A549 (cell line): Measurements from ENCODE around the gene LMO2. TPM values are rescaled to one million over a fixed set of nuclear protein-coding genes. Genes with fewer than 3 reads are reported as not detected.
A peak's percentile ranks its signal among the peaks of the same experiment; 100 is the strongest.

Experiments
- ATAC-seq, 2 experiments: fragments of 200-7000 bp in 1 of 2; fragments of >200 bp in 1 of 2; cut with Nextera tagmentation in 1 of 2; cut with Tn5 transposase in 1 of 2; 3 replicates each; pipeline versions ENCODE4 v1.8.0 to v1.9.1; 2018 to 2020; ENCODE audit warnings: mild to moderate bottlenecking in 1 of 2, moderate library complexity in 1 of 2
- CTCF ChIA-PET: fragments of 300-600 bp; sonication (Branson Sonifier 250); formaldehyde crosslinking; extraction: SDS; loops from one replicate; lab custom pipeline; 2021; ENCODE audit warnings: antibody characterized with exemption, inconsistent platforms; lab: Yijun Ruan, JAX
- POLR2A ChIA-PET: fragments of 350-600 bp; formaldehyde crosslinking; extraction: SDS; loops from one replicate; lab custom pipeline; 2021; ENCODE audit warnings: antibody characterized with exemption, inconsistent platforms; lab: Yijun Ruan, JAX
- DNase-seq, 2 experiments: peaks; one replicate each; pipeline versions ENCODE4 v3.0.0 to v3.0.0-alpha.2; 2011 to 2016; ENCODE audit warnings: low read depth in 1 of 2, low spot score in 1 of 2
- FAIRE-seq: peaks from 2 replicates; lab custom pipeline; 2011; peaks lifted over from hg19 to GRCh38; lab: Jason Lieb, UNC
- H3K27ac ChIP-seq, 2 experiments: fragments of >200 bp; sonication (Bioruptor Twin); formaldehyde crosslinking; 3 replicates each; pipeline ENCODE4 v1.5.1; 2016 to 2017
- H3K4me1 ChIP-seq: fragments of >200 bp; sonication (Bioruptor Twin); formaldehyde crosslinking; 3 replicates; pipeline ENCODE4 v1.6.1; 2016
- H3K4me2 ChIP-seq: fragments of >200 bp; sonication (Bioruptor Twin); formaldehyde crosslinking; 3 replicates; pipeline ENCODE4 v1.6.1; 2016
- H3K4me3 ChIP-seq: fragments of >200 bp; sonication (Bioruptor Twin); formaldehyde crosslinking; 3 replicates; pipeline ENCODE4 v1.5.1; 2016
- H3K9me3 ChIP-seq: fragments of >200 bp; sonication (Bioruptor Twin); formaldehyde crosslinking; 3 replicates; pipeline ENCODE4 v1.6.1; 2016
- ATOH8 ChIP-seq: fragments of 250-450 bp; sonication (Bioruptor Pico); IDR thresholded peaks from 2 replicates; pipeline ENCODE4 v1.5.0; 2020; ENCODE audit warnings: low read depth, mild to moderate bottlenecking, moderate library complexity
- CBX8 ChIP-seq: fragments of 200-600 bp; sonication (generic); IDR thresholded peaks from 2 replicates; pipeline ENCODE4 v1.6.1; 2016
- CEBPB ChIP-seq, 2 experiments: fragments of >200 bp in 1 of 2; sonication (Bioruptor Twin) in 1 of 2; formaldehyde crosslinking in 1 of 2; IDR thresholded peaks; 2 replicates each; pipeline ENCODE4 v1.6.1; 2012 to 2016
- CHD4 ChIP-seq: fragments of 200-600 bp; sonication (generic); IDR thresholded peaks from 2 replicates; pipeline ENCODE4 v1.6.1; 2016; ENCODE audit warnings: antibody characterized with exemption, mild to moderate bottlenecking, borderline replicate concordance
- CTCF ChIP-seq: fragments of >200 bp; sonication (Bioruptor Twin); formaldehyde crosslinking; IDR thresholded peaks from 3 replicates; pipeline ENCODE4 v1.5.1; 2016
- E2F6 ChIP-seq: IDR thresholded peaks from 2 replicates; pipeline ENCODE4 v1.6.1; 2012; ENCODE audit warnings: low read depth, borderline replicate concordance
- EHF ChIP-seq: fragments of 250-450 bp; sonication (Bioruptor Pico); IDR thresholded peaks from 2 replicates; pipeline ENCODE4 v1.5.0; 2020; ENCODE audit warnings: mild to moderate bottlenecking
- EHMT2 ChIP-seq: fragments of 200-600 bp; sonication (generic); IDR thresholded peaks from 2 replicates; pipeline ENCODE4 v1.6.1; 2016; ENCODE audit warnings: antibody characterized with exemption, low read depth, mild to moderate bottlenecking, moderate library complexity
- FOSL2 ChIP-seq, 2 experiments: fragments of 450-650 bp in 1 of 2; fragments of >200 bp in 1 of 2; sonication (Bioruptor Twin) in 1 of 2; formaldehyde crosslinking; IDR thresholded peaks; 2 replicates each; pipeline versions ENCODE4 v1.5.0 to v1.6.1; 2016 to 2020; ENCODE audit warnings: mild to moderate bottlenecking in 1 of 2, moderate library complexity in 1 of 2
- FOXS1 ChIP-seq: fragments of 250-450 bp; sonication (Bioruptor Pico); IDR thresholded peaks from 2 replicates; pipeline ENCODE4 v1.5.0; 2020; ENCODE audit warnings: mild to moderate bottlenecking, moderate library complexity
- GATA3 ChIP-seq: IDR thresholded peaks from 2 replicates; pipeline ENCODE4 v1.6.1; 2012; ENCODE audit warnings: borderline replicate concordance
- HDAC2 ChIP-seq: fragments of 200-600 bp; sonication (generic); IDR thresholded peaks from 2 replicates; pipeline ENCODE4 v1.6.1; 2016
- HEYL ChIP-seq: fragments of 250-450 bp; sonication (Bioruptor Pico); IDR thresholded peaks from 2 replicates; pipeline ENCODE4 v1.8.0; 2021; ENCODE audit warnings: mild to moderate bottlenecking, moderate library complexity
- HOXA7 ChIP-seq: fragments of 250-450 bp; sonication (Bioruptor Pico); IDR thresholded peaks from 2 replicates; pipeline ENCODE4 v1.5.0; 2020; ENCODE audit warnings: mild to moderate bottlenecking, moderate library complexity
- JUNB ChIP-seq: fragments of >200 bp; sonication (Bioruptor Twin); formaldehyde crosslinking; IDR thresholded peaks from 2 replicates; pipeline ENCODE4 v1.6.1; 2016
- MYC ChIP-seq: IDR thresholded peaks from 2 replicates; pipeline ENCODE4 v1.6.1; 2012; ENCODE audit warnings: mild to moderate bottlenecking, inconsistent platforms, low read length, improper control_type of control experiment, borderline replicate concordance
- NPAS2 ChIP-seq: fragments of 250-450 bp; sonication (Bioruptor Pico); IDR thresholded peaks from 2 replicates; pipeline ENCODE4 v1.8.0; 2022; ENCODE audit warnings: mild to moderate bottlenecking, moderate library complexity, borderline replicate concordance
- POLR2A ChIP-seq: IDR thresholded peaks from 2 replicates; pipeline ENCODE4 v1.6.1; 2012; ENCODE audit warnings: mild to moderate bottlenecking, low read length
- RAD21 ChIP-seq, 2 experiments: fragments of >200 bp in 1 of 2; sonication (Bioruptor Twin) in 1 of 2; formaldehyde crosslinking in 1 of 2; IDR thresholded peaks in 1 of 2; conservative IDR thresholded peaks in 1 of 2; 2 replicates in 1 of 2; 3 replicates in 1 of 2; pipeline ENCODE4 v1.6.1; 2012 to 2018; ENCODE audit warnings: inconsistent platforms in 1 of 2
- RARB ChIP-seq: fragments of 250-450 bp; sonication (Bioruptor Pico); IDR thresholded peaks from 2 replicates; pipeline ENCODE4 v1.8.0; 2021; ENCODE audit warnings: mild to moderate bottlenecking, moderate library complexity
- REST ChIP-seq: fragments of 200-600 bp; sonication (generic); IDR thresholded peaks from 2 replicates; pipeline ENCODE4 v1.6.1; 2016; ENCODE audit warnings: antibody characterized with exemption, mild to moderate bottlenecking, moderate library complexity
- RNF2 ChIP-seq: fragments of 200-600 bp; sonication (generic); IDR thresholded peaks from 2 replicates; pipeline ENCODE4 v1.6.1; 2016; ENCODE audit warnings: low read depth, mild to moderate bottlenecking, antibody characterized with exemption, moderate library complexity, borderline replicate concordance
- SMC3 ChIP-seq: fragments of >200 bp; sonication (Bioruptor Twin); formaldehyde crosslinking; IDR thresholded peaks from 3 replicates; pipeline ENCODE4 v1.6.1; 2018; ENCODE audit warnings: inconsistent platforms
- SREBF2 ChIP-seq: fragments of 450-650 bp; IDR thresholded peaks from 2 replicates; pipeline ENCODE4 v1.6.1; 2014; ENCODE audit warnings: mild to moderate bottlenecking, moderate library complexity
- TFCP2L1 ChIP-seq: fragments of 250-450 bp; sonication (Bioruptor Pico); IDR thresholded peaks from 2 replicates; pipeline ENCODE4 v1.5.0; 2021; ENCODE audit warnings: mild to moderate bottlenecking
- WGBS: methylation state at CpG from one replicate; pipeline ENCODE4 v1.1.6; 2017; ENCODE audit errors: missing lambda C conversion rate; 5-methylcytosine and 5-hydroxymethylcytosine counted together
- polyA plus RNA-seq, 4 experiments: library from polyadenylated mRNA; depleted of rRNA in 3 of 4; stranded (reverse); fragments of >200 nt; fragmentation: RNase III in 1 of 4; extraction: RNeasy Plus Mini Kit Qiagen cat#74134 plus additional on column Dnase treatment in 1 of 4; gene quantifications; 2 replicates in 3 of 4; 3 replicates in 1 of 4; pipeline ENCODE4 v1.2.3, GENCODE V29; 2011 to 2017
- TF ChIP-seq, protein P1 (sequence below): IDR thresholded peaks from 2 replicates; pipeline ENCODE4 v1.6.1; 2012

The LMO2 gene
- polyA plus RNA-seq, 2 of the 4 experiments (the other 2 are of a cell fraction), result 0.12 to 0.15 TPM

DNA sequence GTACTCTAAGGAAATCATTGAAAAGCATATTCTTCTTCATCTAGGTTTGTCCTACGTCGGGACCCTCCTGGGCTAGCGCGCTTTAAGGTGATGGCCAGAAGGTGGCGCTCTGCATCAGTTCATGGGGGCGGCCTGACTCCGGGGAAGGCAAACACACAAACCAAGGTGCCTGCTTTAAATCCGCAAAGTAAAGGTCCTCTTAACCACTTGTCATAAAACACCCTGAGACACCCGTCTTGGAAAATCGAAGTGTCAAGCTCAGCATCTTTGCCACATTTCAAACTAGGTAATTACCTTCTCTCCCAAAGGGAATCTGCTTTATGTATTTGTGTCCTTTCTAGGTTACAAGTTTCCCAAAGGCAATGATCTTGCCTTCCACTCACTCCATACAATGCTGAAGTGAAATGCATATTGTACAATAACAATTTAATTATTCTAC lies 33.9 kb downstream of the LMO2 start:
- H3K4me3 ChIP-seq, result no peak overlapping the region
- TF ChIP-seq CHD4 (no peak), REST (no peak), SREBF2 (no peak), POLR2A (no peak), RNF2 (no peak), E2F6 (no peak), GATA3 (no peak), RAD21 (conservative IDR thresholded peaks at IDR 0.05 in 1 of 2, IDR thresholded peaks at IDR 0.05 in 1 of 2) (peak; percentile 93 to 96), HDAC2 (no peak), ATOH8 (no peak), TFCP2L1 (no peak), FOXS1 (CRISPR knock-in tag) (no peak), MYC (no peak), CBX8 (no peak), EHMT2 (no peak), CEBPB (IDR thresholded peaks at IDR 0.05) (no peak), HEYL (CRISPR knock-in tag) (no peak), EHF (no peak), SMC3 (peak; percentile 94), JUNB (no peak), CTCF (peak; percentile 91), NPAS2 (CRISPR knock-in tag) (no peak), FOSL2 (IDR thresholded peaks at IDR 0.05) (no peak), FOSL2 (CRISPR knock-in tag; IDR thresholded peaks at IDR 0.05) (no peak), HOXA7 (CRISPR knock-in tag) (no peak), RARB (CRISPR knock-in tag) (no peak)
- TF ChIP-seq, protein P1, sequence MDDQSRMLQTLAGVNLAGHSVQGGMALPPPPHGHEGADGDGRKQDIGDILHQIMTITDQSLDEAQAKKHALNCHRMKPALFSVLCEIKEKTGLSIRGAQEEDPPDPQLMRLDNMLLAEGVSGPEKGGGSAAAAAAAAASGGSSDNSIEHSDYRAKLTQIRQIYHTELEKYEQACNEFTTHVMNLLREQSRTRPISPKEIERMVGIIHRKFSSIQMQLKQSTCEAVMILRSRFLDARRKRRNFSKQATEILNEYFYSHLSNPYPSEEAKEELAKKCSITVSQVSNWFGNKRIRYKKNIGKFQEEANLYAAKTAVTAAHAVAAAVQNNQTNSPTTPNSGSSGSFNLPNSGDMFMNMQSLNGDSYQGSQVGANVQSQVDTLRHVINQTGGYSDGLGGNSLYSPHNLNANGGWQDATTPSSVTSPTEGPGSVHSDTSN, result no peak
- no peaks in the 10 kb centered on the region for H3K9me3 ChIP-seq
- 1% methylated on average over 10 of the region's 10 CpGs for WGBS
- POLR2A ChIA-PET, result no interaction called here
- no peak overlapping the region for H3K27ac ChIP-seq
- peak; percentile 45 to 71 for DNase-seq
- no peak for FAIRE-seq
- CTCF ChIA-PET, result interaction anchor here (0.5 to 9.9 kb wide), 63 partner anchors 10 to 1536 kb away, joined by 3 to 245 read pairs (median 4); no protein-coding TSS in a partner anchor
- no peak overlapping the region for H3K4me2 ChIP-seq
- no peaks in the 10 kb centered on the region for H3K4me1 ChIP-seq
- peak; percentile 84 to 97; a peak in 5 of 6 replicates for ATAC-seq
